Measurements from ENCODE around the gene CALHM5.

- TF ChIP-seq, protein P1, sequence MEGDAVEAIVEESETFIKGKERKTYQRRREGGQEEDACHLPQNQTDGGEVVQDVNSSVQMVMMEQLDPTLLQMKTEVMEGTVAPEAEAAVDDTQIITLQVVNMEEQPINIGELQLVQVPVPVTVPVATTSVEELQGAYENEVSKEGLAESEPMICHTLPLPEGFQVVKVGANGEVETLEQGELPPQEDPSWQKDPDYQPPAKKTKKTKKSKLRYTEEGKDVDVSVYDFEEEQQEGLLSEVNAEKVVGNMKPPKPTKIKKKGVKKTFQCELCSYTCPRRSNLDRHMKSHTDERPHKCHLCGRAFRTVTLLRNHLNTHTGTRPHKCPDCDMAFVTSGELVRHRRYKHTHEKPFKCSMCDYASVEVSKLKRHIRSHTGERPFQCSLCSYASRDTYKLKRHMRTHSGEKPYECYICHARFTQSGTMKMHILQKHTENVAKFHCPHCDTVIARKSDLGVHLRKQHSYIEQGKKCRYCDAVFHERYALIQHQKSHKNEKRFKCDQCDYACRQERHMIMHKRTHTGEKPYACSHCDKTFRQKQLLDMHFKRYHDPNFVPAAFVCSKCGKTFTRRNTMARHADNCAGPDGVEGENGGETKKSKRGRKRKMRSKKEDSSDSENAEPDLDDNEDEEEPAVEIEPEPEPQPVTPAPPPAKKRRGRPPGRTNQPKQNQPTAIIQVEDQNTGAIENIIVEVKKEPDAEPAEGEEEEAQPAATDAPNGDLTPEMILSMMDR (IDR thresholded peaks at IDR 0.05; ENCODE audit: low read length), result no peak
- TF ChIP-seq EZH2 (optimal IDR thresholded peaks at IDR 0.05; ENCODE audit: low read depth, low read length), result no peak
- TF ChIP-seq EZH2phosphoT487 (IDR thresholded peaks at IDR 0.05; ENCODE audit: low read length), result no peak
These were observed 27.8 kb upstream of the CALHM5 start for GRCh38 chr6:116483616-116484015.
